Mesenchymal stem cell (in vitro differentiated cells and primary cell): ENCODE data around the gene IL1RAPL2.
A peak's percentile ranks its signal among the peaks of the same experiment; 100 is the strongest.

Source experiments
- DNase-seq: peaks from one replicate; pipeline ENCODE4 v3.0.0-alpha.2; 2013
- H2AFZ ChIP-seq: one replicate; pipeline ENCODE4 v1.6.1; 2013; ENCODE audit warnings: low read depth, mild to moderate bottlenecking, control low read depth, inconsistent platforms, low read length, moderate library complexity
- H2AK5ac ChIP-seq: 2 replicates; pipeline ENCODE4 v1.6.1; 2013; ENCODE audit warnings: low read length, moderate library complexity, mild to moderate bottlenecking, inconsistent platforms; ENCODE audit not compliant: severe bottlenecking
- H2BK120ac ChIP-seq: one replicate; pipeline ENCODE4 v1.6.1; 2013; ENCODE audit warnings: low read depth, mild to moderate bottlenecking, inconsistent platforms, low read length, moderate library complexity
- H2BK12ac ChIP-seq, 2 experiments: one replicate each; pipeline ENCODE4 v1.6.1; 2013; ENCODE audit warnings: inconsistent platforms in 2 of 2, low read length in 2 of 2, mild to moderate bottlenecking in 2 of 2, moderate library complexity in 2 of 2, control low read depth in 1 of 2
- H2BK15ac ChIP-seq: one replicate; pipeline ENCODE4 v1.6.1; 2013; ENCODE audit warnings: mild to moderate bottlenecking, low read depth, inconsistent platforms; ENCODE audit not compliant: poor library complexity, severe bottlenecking
- H2BK5ac ChIP-seq: 2 replicates; pipeline ENCODE4 v1.6.1; 2013; ENCODE audit warnings: low read depth, mild to moderate bottlenecking, low read length, control low read depth, inconsistent platforms; ENCODE audit not compliant: poor library complexity, severe bottlenecking
- H3K14ac ChIP-seq, 2 experiments: one replicate each; pipeline ENCODE4 v1.6.1; 2013; ENCODE audit warnings: inconsistent platforms in 2 of 2, low read length in 2 of 2, control low read depth in 1 of 2, mild to moderate bottlenecking in 1 of 2, moderate library complexity in 1 of 2
- H3K18ac ChIP-seq, 2 experiments: one replicate each; pipeline ENCODE4 v1.6.1; 2013; ENCODE audit warnings: inconsistent platforms in 2 of 2, low read length in 2 of 2, control low read depth in 1 of 2, low read depth in 1 of 2, mild to moderate bottlenecking in 1 of 2
- H3K23ac ChIP-seq, 2 experiments: one replicate each; pipeline ENCODE4 v1.6.1; 2013; ENCODE audit warnings: inconsistent platforms in 2 of 2, low read length in 2 of 2, mild to moderate bottlenecking in 2 of 2, moderate library complexity in 2 of 2, control low read depth in 1 of 2
- H3K27ac ChIP-seq: 2 replicates; pipeline ENCODE4 v1.5.1; 2013; ENCODE audit warnings: mild to moderate bottlenecking, moderate library complexity, low read length, control low read depth, inconsistent platforms; ENCODE audit not compliant: poor library complexity, severe bottlenecking
- H3K27me3 ChIP-seq, 2 experiments: 2 replicates each; pipeline versions ENCODE4 v1.6.1 to v1.7.0; 2013; ENCODE audit warnings: low read length in 2 of 2, mild to moderate bottlenecking in 2 of 2, moderate library complexity in 2 of 2, control low read depth in 1 of 2, inconsistent platforms in 1 of 2; ENCODE audit not compliant: control insufficient read depth in 1 of 2, insufficient read depth in 1 of 2
- H3K36me3 ChIP-seq, 2 experiments: 2 replicates each; pipeline versions ENCODE4 v1.6.1 to v1.7.0; 2013; ENCODE audit warnings: low read length in 2 of 2, control low read depth in 1 of 2, inconsistent platforms in 1 of 2, low read depth in 1 of 2, mild to moderate bottlenecking in 1 of 2; ENCODE audit not compliant: insufficient read depth in 2 of 2, control insufficient read depth in 1 of 2
- H3K4ac ChIP-seq, 2 experiments: one replicate each; pipeline ENCODE4 v1.6.1; 2013; ENCODE audit warnings: inconsistent platforms in 2 of 2, low read length in 2 of 2, mild to moderate bottlenecking in 2 of 2, moderate library complexity in 2 of 2, control low read depth in 1 of 2, low read depth in 1 of 2
- H3K4me1 ChIP-seq: 2 replicates; pipeline ENCODE4 v1.6.1; 2013; ENCODE audit warnings: low read depth, low read length, control low read depth; ENCODE audit not compliant: control insufficient read depth, insufficient read depth
- H3K4me2 ChIP-seq: 2 replicates; pipeline ENCODE4 v1.6.1; 2013; ENCODE audit warnings: low read length, mild to moderate bottlenecking, inconsistent platforms; ENCODE audit not compliant: poor library complexity, severe bottlenecking
- H3K4me3 ChIP-seq, 2 experiments: 2 replicates each; pipeline versions ENCODE4 v1.5.1 to v1.7.0; 2013; ENCODE audit warnings: low read length in 2 of 2, mild to moderate bottlenecking in 2 of 2, control low read depth in 1 of 2, low read depth in 1 of 2; ENCODE audit not compliant: insufficient read depth in 1 of 2
- H3K79me1 ChIP-seq: replicated peaks from 2 replicates; pipeline ENCODE4 v1.6.1; 2013; ENCODE audit warnings: mild to moderate bottlenecking, control low read depth, low read length, inconsistent platforms; ENCODE audit not compliant: poor library complexity, severe bottlenecking
- H3K9ac ChIP-seq: 2 replicates; pipeline ENCODE4 v1.7.0; 2013; ENCODE audit warnings: mild to moderate bottlenecking, low read length, moderate library complexity
- H3K9me3 ChIP-seq: 2 replicates; pipeline ENCODE4 v1.7.0; 2013; ENCODE audit warnings: mild to moderate bottlenecking, low read length; ENCODE audit not compliant: control insufficient read depth
- H4K8ac ChIP-seq: one replicate; pipeline ENCODE4 v1.6.1; 2013; ENCODE audit warnings: inconsistent platforms, mild to moderate bottlenecking, low read length, moderate library complexity
- H4K91ac ChIP-seq: one replicate; pipeline ENCODE4 v1.6.1; 2013; ENCODE audit warnings: mild to moderate bottlenecking, low read length, inconsistent platforms
- WGBS: methylation state at CpG from one replicate; pipeline ENCODE4 v1.1.7; 2013; ENCODE audit warnings: mixed read lengths; 5-methylcytosine and 5-hydroxymethylcytosine counted together

Gene IL1RAPL2

DNA sequence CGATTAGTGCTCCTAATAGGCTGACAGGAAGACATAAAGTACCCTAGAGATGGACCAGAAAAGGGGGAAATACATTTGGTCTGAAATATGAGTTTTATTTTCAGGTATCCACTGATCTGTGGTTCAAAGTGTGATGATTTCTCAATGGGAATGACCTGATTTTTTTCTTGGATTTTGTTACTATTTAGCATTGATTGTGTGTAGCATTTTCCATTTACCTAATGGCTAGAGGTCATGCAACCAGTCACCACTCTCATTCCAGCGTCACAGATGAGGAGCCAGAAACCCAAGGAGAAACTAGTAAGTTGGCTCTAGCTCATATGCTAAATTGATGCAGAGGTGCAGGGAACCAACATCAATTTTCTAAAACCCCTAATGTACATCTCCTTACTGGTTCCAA lies 118.1 kb downstream of the IL1RAPL2 start:
- no peak overlapping the region for H3K9ac ChIP-seq
- H2AFZ ChIP-seq, result no peak overlapping the region
- no peaks in the 10 kb centered on the region for H3K36me3 ChIP-seq
- WGBS, result 83% methylated on average over 2 of the region's 2 CpGs
- no peak overlapping the region for H4K8ac ChIP-seq
- no peak overlapping the region for H3K23ac ChIP-seq
- no peak for DNase-seq
- H2BK120ac ChIP-seq, result no peak overlapping the region
- H4K91ac ChIP-seq, result no peak overlapping the region
- no peak overlapping the region for H3K18ac ChIP-seq
- no peak overlapping the region for H3K4me2 ChIP-seq
- H2AK5ac ChIP-seq, result no peak overlapping the region
- H2BK5ac ChIP-seq, result no peak overlapping the region
- no peaks in the 10 kb centered on the region for H3K4me1 ChIP-seq
- H2BK15ac ChIP-seq, result no peak overlapping the region
- H3K79me1 ChIP-seq, result no peaks in the 10 kb centered on the region
- H3K27me3 ChIP-seq, result no peaks in the 10 kb centered on the region
- H3K4ac ChIP-seq, result no peak overlapping the region
- no peak overlapping the region for H3K27ac ChIP-seq
- no peak overlapping the region for H3K14ac ChIP-seq
- no peak overlapping the region for H3K4me3 ChIP-seq
- peaks cover 3% of the 10 kb centered on the region for H3K9me3 ChIP-seq
- H2BK12ac ChIP-seq, result no peak overlapping the region

DNA sequence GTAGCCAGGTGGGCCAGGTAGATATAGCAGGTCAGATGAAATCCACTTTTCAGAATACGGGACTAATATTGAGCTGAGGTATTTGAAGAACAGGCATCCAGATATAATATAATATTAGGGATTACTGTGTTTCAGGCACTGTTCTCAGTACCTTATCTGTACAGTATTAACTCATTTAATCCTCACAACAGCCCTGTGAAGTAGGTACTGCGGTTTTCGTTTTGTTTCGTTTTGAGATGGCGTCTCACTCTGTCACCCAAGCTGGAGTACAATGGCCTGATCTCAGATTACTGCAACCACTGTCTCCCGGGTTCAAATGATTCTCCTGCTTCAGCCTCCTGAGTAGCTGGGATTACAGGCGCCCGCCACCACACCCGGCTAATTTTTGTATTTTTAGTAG lies 129.6 kb downstream of the IL1RAPL2 start:
- Histone ChIP-seq H3K79me1 (no peaks in the 10 kb centered on the region), H3K4me2 (no peak overlapping the region), H3K23ac (no peak overlapping the region), H2BK12ac (no peak overlapping the region), H3K4me3 (no peak overlapping the region), H3K4me1 (peaks cover 3% of the 10 kb centered on the region), H2AK5ac (no peak overlapping the region), H4K91ac (no peak overlapping the region), H3K9me3 (no peaks in the 10 kb centered on the region), H3K9ac (no peak overlapping the region), H3K36me3 (no peaks in the 10 kb centered on the region), H2BK5ac (no peak overlapping the region), H2BK120ac (no peak overlapping the region), H3K27ac (no peak overlapping the region), H2AFZ (no peak overlapping the region), H3K27me3 (peaks cover 0 to 10% of the 10 kb centered on the region in 2 experiments), H3K18ac (no peak overlapping the region), H3K4ac (no peak overlapping the region), H2BK15ac (no peak overlapping the region), H3K14ac (no peak overlapping the region), H4K8ac (no peak overlapping the region)
- 98% methylated on average over 8 of the region's 9 CpGs for WGBS
- no peak for DNase-seq

DNA sequence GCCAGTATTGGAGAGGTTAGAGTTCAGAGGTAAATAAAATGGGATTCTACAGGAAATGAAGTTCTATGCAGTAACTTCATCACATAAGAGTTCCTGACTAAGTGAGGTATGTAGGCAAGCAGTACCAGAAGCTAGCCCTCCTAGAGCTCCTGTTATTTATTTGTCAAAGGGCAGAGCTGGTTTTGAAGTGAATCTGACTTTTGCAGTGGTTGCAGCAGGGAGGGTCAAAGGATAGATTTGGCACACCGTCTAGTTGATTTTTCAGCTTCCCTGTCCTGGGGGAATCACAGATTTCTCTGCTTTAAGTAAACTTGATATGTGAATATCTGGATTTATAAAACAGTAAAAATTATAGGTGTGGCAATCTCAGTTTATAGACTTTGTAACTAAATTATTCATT lies 130.7 kb downstream of the IL1RAPL2 start:
- DNase-seq, result no peak
- H4K8ac ChIP-seq, result no peak overlapping the region
- no peak overlapping the region for H2BK12ac ChIP-seq
- H3K9me3 ChIP-seq, result no peaks in the 10 kb centered on the region
- H3K4ac ChIP-seq, result no peak overlapping the region
- no peaks in the 10 kb centered on the region for H3K79me1 ChIP-seq
- H2BK5ac ChIP-seq, result no peak overlapping the region
- no peak overlapping the region for H2AK5ac ChIP-seq
- no peak overlapping the region for H3K23ac ChIP-seq
- H3K36me3 ChIP-seq, result no peaks in the 10 kb centered on the region
- no peak overlapping the region for H3K4me3 ChIP-seq
- peaks cover 0 to 8% of the 10 kb centered on the region in 2 experiments for H3K27me3 ChIP-seq
- H3K9ac ChIP-seq, result no peak overlapping the region
- no CpG with 5 or more reads among the region's 1 CpG for WGBS
- peaks cover 3% of the 10 kb centered on the region for H3K4me1 ChIP-seq
- no peak overlapping the region for H2AFZ ChIP-seq
- no peak overlapping the region for H3K18ac ChIP-seq
- no peak overlapping the region for H3K4me2 ChIP-seq
- no peak overlapping the region for H2BK120ac ChIP-seq
- H3K27ac ChIP-seq, result no peak overlapping the region
- H4K91ac ChIP-seq, result no peak overlapping the region
- H2BK15ac ChIP-seq, result no peak overlapping the region
- no peak overlapping the region for H3K14ac ChIP-seq

GRCh38 chrX:104697294-104697693 lies 131.3 kb downstream of the IL1RAPL2 start:
- H4K8ac ChIP-seq, result no peak overlapping the region
- H3K4me2 ChIP-seq, result peak overlapping the region; percentile 34
- no peak overlapping the region for H3K23ac ChIP-seq
- no peak overlapping the region for H3K4me3 ChIP-seq
- no peak overlapping the region for H2BK120ac ChIP-seq
- H3K79me1 ChIP-seq, result no peaks in the 10 kb centered on the region
- peaks cover 3% of the 10 kb centered on the region for H3K4me1 ChIP-seq
- no peak overlapping the region for H3K18ac ChIP-seq
- H2AFZ ChIP-seq, result no peak overlapping the region
- H2BK5ac ChIP-seq, result no peak overlapping the region
- DNase-seq, result no peak
- H3K4ac ChIP-seq, result no peak overlapping the region
- H3K27me3 ChIP-seq, result peaks cover 0 to 6% of the 10 kb centered on the region in 2 experiments
- H3K27ac ChIP-seq, result no peak overlapping the region
- no peak overlapping the region for H3K14ac ChIP-seq
- no peak overlapping the region for H3K9ac ChIP-seq
- H3K36me3 ChIP-seq, result no peaks in the 10 kb centered on the region
- H4K91ac ChIP-seq, result no peak overlapping the region
- no peaks in the 10 kb centered on the region for H3K9me3 ChIP-seq
- no peak overlapping the region for H2BK12ac ChIP-seq
- H2BK15ac ChIP-seq, result no peak overlapping the region
- no peak overlapping the region for H2AK5ac ChIP-seq
